Measurements from ENCODE around the gene NRXN3. TPM values are rescaled to one million over a fixed set of nuclear protein-coding genes. Genes with fewer than 3 reads are reported as not detected.

Gene NRXN3
- polyA plus RNA-seq, 1 of the 3 experiments (the other 2 are of a cell fraction): 1.6 TPM

DNA sequence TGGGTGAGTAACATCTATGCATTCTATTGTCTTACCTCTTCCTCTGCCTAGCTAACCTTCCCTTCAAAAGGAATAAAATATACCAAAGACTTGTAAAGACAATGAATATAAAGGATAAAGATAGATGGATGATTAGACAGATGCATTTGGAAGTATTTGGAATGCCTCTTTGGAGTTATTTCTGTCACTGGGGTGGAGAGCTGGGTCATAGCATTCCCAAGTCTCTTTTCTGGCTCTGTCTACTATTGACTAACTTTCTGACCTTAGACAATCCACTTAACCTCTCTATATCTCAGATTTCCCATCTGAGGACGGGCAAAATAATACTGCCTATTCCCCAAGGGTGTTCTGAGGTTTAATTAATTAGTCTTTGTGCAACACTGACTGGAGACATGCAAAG, 1523.8 kb downstream of the NRXN3 start (continued):
- TF ChIP-seq, protein P1, sequence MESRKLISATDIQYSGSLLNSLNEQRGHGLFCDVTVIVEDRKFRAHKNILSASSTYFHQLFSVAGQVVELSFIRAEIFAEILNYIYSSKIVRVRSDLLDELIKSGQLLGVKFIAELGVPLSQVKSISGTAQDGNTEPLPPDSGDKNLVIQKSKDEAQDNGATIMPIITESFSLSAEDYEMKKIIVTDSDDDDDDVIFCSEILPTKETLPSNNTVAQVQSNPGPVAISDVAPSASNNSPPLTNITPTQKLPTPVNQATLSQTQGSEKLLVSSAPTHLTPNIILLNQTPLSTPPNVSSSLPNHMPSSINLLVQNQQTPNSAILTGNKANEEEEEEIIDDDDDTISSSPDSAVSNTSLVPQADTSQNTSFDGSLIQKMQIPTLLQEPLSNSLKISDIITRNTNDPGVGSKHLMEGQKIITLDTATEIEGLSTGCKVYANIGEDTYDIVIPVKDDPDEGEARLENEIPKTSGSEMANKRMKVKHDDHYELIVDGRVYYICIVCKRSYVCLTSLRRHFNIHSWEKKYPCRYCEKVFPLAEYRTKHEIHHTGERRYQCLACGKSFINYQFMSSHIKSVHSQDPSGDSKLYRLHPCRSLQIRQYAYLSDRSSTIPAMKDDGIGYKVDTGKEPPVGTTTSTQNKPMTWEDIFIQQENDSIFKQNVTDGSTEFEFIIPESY (IDR thresholded peaks at IDR 0.05; ENCODE audit: borderline replicate concordance, low read depth): no peak

DNA sequence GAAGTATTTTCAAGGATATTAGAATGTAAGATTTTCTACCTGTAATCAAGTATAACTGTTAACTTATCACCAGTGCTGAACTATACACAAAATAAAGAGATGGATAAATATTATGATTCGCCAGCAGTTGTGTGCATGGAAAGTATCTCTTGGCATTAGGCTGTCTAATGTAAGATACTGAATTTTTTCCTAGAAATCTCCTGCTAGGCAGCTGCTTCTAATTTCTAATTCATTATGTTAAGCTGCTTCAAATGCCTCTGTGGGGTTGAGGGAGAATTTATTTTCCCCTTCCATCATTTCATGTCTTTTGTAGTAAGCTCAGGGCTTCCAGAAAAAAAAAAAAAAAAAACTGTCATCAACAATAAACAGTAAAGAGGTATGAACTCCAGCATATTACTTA, 1525.1 kb downstream of the NRXN3 start:
- CTCF ChIA-PET: no interaction called here
- H3K79me2 ChIP-seq (ENCODE audit: insufficient read depth): no peaks in the 10 kb centered on the region
- no peak for TF ChIP-seq MXI1 (IDR thresholded peaks at IDR 0.05; ENCODE audit: low read depth, low read length)
- TF ChIP-seq, protein P2, sequence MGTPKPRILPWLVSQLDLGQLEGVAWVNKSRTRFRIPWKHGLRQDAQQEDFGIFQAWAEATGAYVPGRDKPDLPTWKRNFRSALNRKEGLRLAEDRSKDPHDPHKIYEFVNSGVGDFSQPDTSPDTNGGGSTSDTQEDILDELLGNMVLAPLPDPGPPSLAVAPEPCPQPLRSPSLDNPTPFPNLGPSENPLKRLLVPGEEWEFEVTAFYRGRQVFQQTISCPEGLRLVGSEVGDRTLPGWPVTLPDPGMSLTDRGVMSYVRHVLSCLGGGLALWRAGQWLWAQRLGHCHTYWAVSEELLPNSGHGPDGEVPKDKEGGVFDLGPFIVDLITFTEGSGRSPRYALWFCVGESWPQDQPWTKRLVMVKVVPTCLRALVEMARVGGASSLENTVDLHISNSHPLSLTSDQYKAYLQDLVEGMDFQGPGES (IDR thresholded peaks at IDR 0.05; ENCODE audit: low read depth, low read length): no peak
- TF ChIP-seq, protein P3, sequence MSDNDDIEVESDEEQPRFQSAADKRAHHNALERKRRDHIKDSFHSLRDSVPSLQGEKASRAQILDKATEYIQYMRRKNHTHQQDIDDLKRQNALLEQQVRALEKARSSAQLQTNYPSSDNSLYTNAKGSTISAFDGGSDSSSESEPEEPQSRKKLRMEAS (IDR thresholded peaks at IDR 0.05; ENCODE audit: low read depth): no peak
- TF ChIP-seq TEAD4 (IDR thresholded peaks at IDR 0.05; ENCODE audit: borderline replicate concordance, insufficient read depth): no peak
- TF ChIP-seq, protein P4, sequence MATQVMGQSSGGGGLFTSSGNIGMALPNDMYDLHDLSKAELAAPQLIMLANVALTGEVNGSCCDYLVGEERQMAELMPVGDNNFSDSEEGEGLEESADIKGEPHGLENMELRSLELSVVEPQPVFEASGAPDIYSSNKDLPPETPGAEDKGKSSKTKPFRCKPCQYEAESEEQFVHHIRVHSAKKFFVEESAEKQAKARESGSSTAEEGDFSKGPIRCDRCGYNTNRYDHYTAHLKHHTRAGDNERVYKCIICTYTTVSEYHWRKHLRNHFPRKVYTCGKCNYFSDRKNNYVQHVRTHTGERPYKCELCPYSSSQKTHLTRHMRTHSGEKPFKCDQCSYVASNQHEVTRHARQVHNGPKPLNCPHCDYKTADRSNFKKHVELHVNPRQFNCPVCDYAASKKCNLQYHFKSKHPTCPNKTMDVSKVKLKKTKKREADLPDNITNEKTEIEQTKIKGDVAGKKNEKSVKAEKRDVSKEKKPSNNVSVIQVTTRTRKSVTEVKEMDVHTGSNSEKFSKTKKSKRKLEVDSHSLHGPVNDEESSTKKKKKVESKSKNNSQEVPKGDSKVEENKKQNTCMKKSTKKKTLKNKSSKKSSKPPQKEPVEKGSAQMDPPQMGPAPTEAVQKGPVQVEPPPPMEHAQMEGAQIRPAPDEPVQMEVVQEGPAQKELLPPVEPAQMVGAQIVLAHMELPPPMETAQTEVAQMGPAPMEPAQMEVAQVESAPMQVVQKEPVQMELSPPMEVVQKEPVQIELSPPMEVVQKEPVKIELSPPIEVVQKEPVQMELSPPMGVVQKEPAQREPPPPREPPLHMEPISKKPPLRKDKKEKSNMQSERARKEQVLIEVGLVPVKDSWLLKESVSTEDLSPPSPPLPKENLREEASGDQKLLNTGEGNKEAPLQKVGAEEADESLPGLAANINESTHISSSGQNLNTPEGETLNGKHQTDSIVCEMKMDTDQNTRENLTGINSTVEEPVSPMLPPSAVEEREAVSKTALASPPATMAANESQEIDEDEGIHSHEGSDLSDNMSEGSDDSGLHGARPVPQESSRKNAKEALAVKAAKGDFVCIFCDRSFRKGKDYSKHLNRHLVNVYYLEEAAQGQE (IDR thresholded peaks at IDR 0.05; ENCODE audit: low read depth, low read length): no peak
- TF ChIP-seq NRF1 (IDR thresholded peaks at IDR 0.05; ENCODE audit: low read depth, low read length): no peak
- no peak for TF ChIP-seq ELF1 (IDR thresholded peaks at IDR 0.05)
- TF ChIP-seq, protein P5, sequence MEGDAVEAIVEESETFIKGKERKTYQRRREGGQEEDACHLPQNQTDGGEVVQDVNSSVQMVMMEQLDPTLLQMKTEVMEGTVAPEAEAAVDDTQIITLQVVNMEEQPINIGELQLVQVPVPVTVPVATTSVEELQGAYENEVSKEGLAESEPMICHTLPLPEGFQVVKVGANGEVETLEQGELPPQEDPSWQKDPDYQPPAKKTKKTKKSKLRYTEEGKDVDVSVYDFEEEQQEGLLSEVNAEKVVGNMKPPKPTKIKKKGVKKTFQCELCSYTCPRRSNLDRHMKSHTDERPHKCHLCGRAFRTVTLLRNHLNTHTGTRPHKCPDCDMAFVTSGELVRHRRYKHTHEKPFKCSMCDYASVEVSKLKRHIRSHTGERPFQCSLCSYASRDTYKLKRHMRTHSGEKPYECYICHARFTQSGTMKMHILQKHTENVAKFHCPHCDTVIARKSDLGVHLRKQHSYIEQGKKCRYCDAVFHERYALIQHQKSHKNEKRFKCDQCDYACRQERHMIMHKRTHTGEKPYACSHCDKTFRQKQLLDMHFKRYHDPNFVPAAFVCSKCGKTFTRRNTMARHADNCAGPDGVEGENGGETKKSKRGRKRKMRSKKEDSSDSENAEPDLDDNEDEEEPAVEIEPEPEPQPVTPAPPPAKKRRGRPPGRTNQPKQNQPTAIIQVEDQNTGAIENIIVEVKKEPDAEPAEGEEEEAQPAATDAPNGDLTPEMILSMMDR (IDR thresholded peaks at IDR 0.05): no peak
- TF ChIP-seq, protein P1 (IDR thresholded peaks at IDR 0.05; ENCODE audit: borderline replicate concordance, low read depth): no peak
- TF ChIP-seq TAF1 (IDR thresholded peaks at IDR 0.05; ENCODE audit: borderline replicate concordance, low read depth, low read length): no peak
- TF ChIP-seq RXRA (IDR thresholded peaks at IDR 0.05; ENCODE audit: borderline replicate concordance, low read depth): no peak
- no peak for TF ChIP-seq SIN3A (IDR thresholded peaks at IDR 0.05; ENCODE audit: borderline replicate concordance, low read depth, low read length)
- no peak for TF ChIP-seq MEF2A (IDR thresholded peaks at IDR 0.05; ENCODE audit: borderline replicate concordance, low read depth)
- no peak for TF ChIP-seq RFX5 (IDR thresholded peaks at IDR 0.05; ENCODE audit: low read length)
- no peak for TF ChIP-seq TCF12 (IDR thresholded peaks at IDR 0.05)
- TF ChIP-seq, protein P6, sequence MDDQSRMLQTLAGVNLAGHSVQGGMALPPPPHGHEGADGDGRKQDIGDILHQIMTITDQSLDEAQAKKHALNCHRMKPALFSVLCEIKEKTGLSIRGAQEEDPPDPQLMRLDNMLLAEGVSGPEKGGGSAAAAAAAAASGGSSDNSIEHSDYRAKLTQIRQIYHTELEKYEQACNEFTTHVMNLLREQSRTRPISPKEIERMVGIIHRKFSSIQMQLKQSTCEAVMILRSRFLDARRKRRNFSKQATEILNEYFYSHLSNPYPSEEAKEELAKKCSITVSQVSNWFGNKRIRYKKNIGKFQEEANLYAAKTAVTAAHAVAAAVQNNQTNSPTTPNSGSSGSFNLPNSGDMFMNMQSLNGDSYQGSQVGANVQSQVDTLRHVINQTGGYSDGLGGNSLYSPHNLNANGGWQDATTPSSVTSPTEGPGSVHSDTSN (IDR thresholded peaks at IDR 0.05): no peak
- 13% methylated on average over 1 of the region's 1 CpG for WGBS (ENCODE audit: low lambda C conversion rate)
- no peaks in the 10 kb centered on the region for H3K9me2 ChIP-seq
- POLR2A ChIA-PET: no interaction called here
- no peak overlapping the region for H3K4me2 ChIP-seq
- H3K36me3 ChIP-seq (replicated peaks in 1 of 2; ENCODE audit: control insufficient read depth in 1 of 2, insufficient read depth in 2 of 2, low read length in 1 of 2): no peaks in the 10 kb centered on the region
- H4K20me1 ChIP-seq (ENCODE audit: insufficient read depth): no peaks in the 10 kb centered on the region
- H3K9me3 ChIP-seq: no peaks in the 10 kb centered on the region
- no peak for DNase-seq
- H3K4me3 ChIP-seq (ENCODE audit: low read depth in 2 of 2, low read length in 1 of 2): no peak overlapping the region
- H2AFZ ChIP-seq (ENCODE audit: low read depth): no peak overlapping the region
- no peak overlapping the region for H3K9ac ChIP-seq
- no peaks in the 10 kb centered on the region for H3F3A ChIP-seq (replicated peaks; ENCODE audit: insufficient read depth)
- H3K4me1 ChIP-seq (ENCODE audit: control insufficient read depth in 1 of 2, insufficient read depth in 2 of 2, low read depth in 1 of 2, low read length in 1 of 2): no peaks in the 10 kb centered on the region; a peak in 1 of 4 replicates
- H3K27ac ChIP-seq (ENCODE audit: low read depth in 2 of 2, low read length in 1 of 2): no peak overlapping the region
- H3K27me3 ChIP-seq (ENCODE audit: insufficient read depth): no peaks in the 10 kb centered on the region

Data from SK-N-SH (cell line).